T-cell (primary cell): Measurements from ENCODE around the gene CBX8. TPM values are rescaled to one million over a fixed set of nuclear protein-coding genes. Genes with fewer than 3 reads are reported as not detected.
A peak's percentile ranks its signal among the peaks of the same experiment; 100 is the strongest.

Experiments
- ATAC-seq, 4 experiments: fragments of 200-7000 bp in 3 of 4; fragments of 150-1000 bp in 1 of 4; cut with Tn5 transposase; replicated peaks in 1 of 4; 1 replicate in 3 of 4; 2 replicates in 1 of 4; pipeline ENCODE4 v1.10.0; 2021; ENCODE audit warnings: moderate library complexity in 3 of 4, mild to moderate bottlenecking in 2 of 4, moderate number of reproducible peaks in 1 of 4
- CTCF ChIA-PET, 2 donors: fragments of 300-600 bp; sonication (Branson Sonifier 250); formaldehyde crosslinking; loops; one replicate each; lab custom pipeline; 2022; ENCODE audit warnings: antibody characterized with exemption in 2 of 2; lab: Charles Lee
- POLR2A ChIA-PET, 2 donors: fragments of 300-600 bp; sonication (Branson Sonifier 250); formaldehyde crosslinking; loops; one replicate each; lab custom pipeline; 2022; ENCODE audit warnings: antibody characterized with exemption in 2 of 2; lab: Charles Lee
- DNase-seq, 35 experiments: peaks; one replicate each; pipeline versions ENCODE4 v3.0.0 to v3.0.0-alpha.2; 2013 to 2023
- H3K27ac ChIP-seq: one replicate; pipeline ENCODE4 v1.5.1; 2013; ENCODE audit warnings: low read length
- H3K27me3 ChIP-seq, 2 experiments: replicated peaks in 1 of 2; 1 replicate in 1 of 2; 2 replicates in 1 of 2; pipeline versions ENCODE4 v1.6.1 to v1.7.0; 2013; ENCODE audit warnings: low read length in 1 of 2, mixed read lengths in 1 of 2; ENCODE audit not compliant: control insufficient read depth in 2 of 2, insufficient read depth in 2 of 2; ENCODE audit errors: extremely low read depth in 1 of 2
- H3K36me3 ChIP-seq, 2 donors: 1 replicate in 1 of 2; 2 replicates in 1 of 2; pipeline versions ENCODE4 v1.6.1 to v1.7.0; 2013; ENCODE audit warnings: low read length in 1 of 2; ENCODE audit not compliant: control insufficient read depth in 2 of 2, insufficient read depth in 1 of 2; ENCODE audit errors: extremely low read depth in 1 of 2
- H3K4me1 ChIP-seq, 2 experiments: 1 replicate in 1 of 2; 2 replicates in 1 of 2; pipeline versions ENCODE4 v1.6.1 to v1.7.0; 2013; ENCODE audit warnings: low read length in 2 of 2, mixed read lengths in 1 of 2; ENCODE audit not compliant: insufficient read depth in 2 of 2, control insufficient read depth in 1 of 2; ENCODE audit errors: extremely low read depth in 1 of 2
- H3K4me3 ChIP-seq, 2 donors: 1 replicate in 1 of 2; 2 replicates in 1 of 2; pipeline versions ENCODE4 v1.5.1 to v1.7.0; 2013; ENCODE audit warnings: mild to moderate bottlenecking in 2 of 2, low read length in 1 of 2, moderate library complexity in 1 of 2; ENCODE audit not compliant: control insufficient read depth in 1 of 2; ENCODE audit errors: extremely low read depth in 1 of 2
- H3K9me3 ChIP-seq: 2 replicates; pipeline ENCODE4 v1.7.0; 2013
- H3K27ac Mint-ChIP-seq, 2 donors: one replicate each; pipeline ENCODE4 v1.8.0; 2020 to 2021; ENCODE audit warnings: mild to moderate bottlenecking in 2 of 2, mixed read lengths in 2 of 2
- H3K27me3 Mint-ChIP-seq, 2 donors: one replicate each; pipeline ENCODE4 v1.8.0; 2021 to 2022; ENCODE audit warnings: mixed read lengths in 2 of 2
- H3K36me3 Mint-ChIP-seq: one replicate; pipeline ENCODE4 v1.8.0; 2021; ENCODE audit warnings: mixed read lengths
- H3K4me1 Mint-ChIP-seq, 3 donors: one replicate each; pipeline ENCODE4 v1.8.0; 2020 to 2022; ENCODE audit warnings: mixed read lengths in 3 of 3, mild to moderate bottlenecking in 1 of 3
- H3K4me3 Mint-ChIP-seq, 3 donors: one replicate each; pipeline ENCODE4 v1.8.0; 2020 to 2022; ENCODE audit warnings: mild to moderate bottlenecking in 3 of 3, mixed read lengths in 3 of 3, moderate library complexity in 3 of 3
- H3K9me3 Mint-ChIP-seq, 3 donors: one replicate each; pipeline ENCODE4 v1.8.0; 2020 to 2022; ENCODE audit warnings: mixed read lengths in 3 of 3
- WGBS: methylation state at CpG from one replicate; pipeline ENCODE4 v1.1.5; 2013; ENCODE audit warnings: missing lambda C conversion rate; ENCODE audit not compliant: insufficient coverage; 5-methylcytosine and 5-hydroxymethylcytosine counted together
- total RNA-seq, 35 experiments: library from RNA in 6 of 35; stranded (reverse) in 6 of 35; fragments of 120-200 nt in 1 of 35; gene quantifications; one replicate each; pipeline versions ENCODE4 v1.2.1 to v1.2.4 and lab custom pipeline; 2013 to 2026

Gene CBX8
- total RNA-seq, 5 donors from 2014 or later (not counting 1 experiment from before 2014, with no cell fraction given): 1.9 to 5.1 (median 3.9) TPM

DNA sequence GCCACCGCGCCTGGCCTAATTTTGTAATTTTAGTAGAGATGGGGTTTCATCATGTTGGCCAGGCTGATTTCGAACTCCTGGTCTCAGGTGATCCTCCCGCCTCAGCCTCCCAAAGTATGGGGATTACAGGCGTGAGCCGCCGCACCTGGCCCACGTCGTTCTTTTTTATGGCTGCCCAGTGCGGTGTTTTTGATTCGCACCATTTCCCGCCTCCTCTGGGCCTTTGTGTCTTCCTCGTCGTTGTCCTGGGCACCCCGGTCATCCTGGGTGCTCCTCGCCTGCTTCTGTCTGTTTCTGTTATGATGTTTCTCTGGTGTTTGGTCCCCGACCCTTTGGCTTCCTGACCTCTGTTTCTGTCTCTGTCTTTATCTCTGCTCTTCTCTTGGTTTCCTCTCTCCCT is 27.4 kb upstream of the CBX8 start:
- peaks cover 6 to 23% (median 18%) of the 10 kb centered on the region in 3 donors for H3K4me1 Mint-ChIP-seq

DNA sequence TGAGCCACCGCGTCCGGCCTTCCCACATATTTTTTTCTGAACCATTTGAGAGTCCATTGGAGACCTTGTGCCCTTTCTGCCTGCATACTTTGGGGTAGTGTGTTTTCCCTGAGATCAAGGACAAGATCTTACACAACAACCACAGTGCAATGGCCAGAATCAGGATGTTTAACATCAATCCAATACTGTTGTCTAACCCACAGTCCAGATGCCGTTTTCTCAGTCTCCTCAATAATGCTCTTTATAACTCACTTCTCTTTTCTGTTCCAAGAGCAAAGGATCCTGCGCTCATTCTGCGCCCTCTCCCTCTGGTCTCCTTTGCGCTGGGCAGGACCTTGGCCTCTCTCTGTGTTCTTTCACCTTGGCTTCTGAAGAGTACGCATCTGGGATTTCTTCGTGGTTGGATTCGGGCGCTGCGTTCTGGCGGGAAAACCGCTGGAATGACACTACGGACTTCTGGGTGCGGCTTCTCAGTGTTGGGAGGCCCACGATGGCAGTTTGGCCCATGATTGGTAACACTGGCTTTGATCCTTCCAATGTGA is 25.8 kb upstream of the CBX8 start:
- Mint-ChIP-seq H3K36me3 (peaks cover 4% of the 10 kb centered on the region), H3K9me3 (no peaks in the 10 kb centered on the region), H3K27me3 (peaks cover 8 to 33% of the 10 kb centered on the region in 2 donors), H3K4me1 (peaks cover 6 to 14% (median 13%) of the 10 kb centered on the region in 3 donors), H3K4me3 (no peak overlapping the region), H3K27ac (no peak overlapping the region)
- ChIA-PET CTCF (no interaction called here), POLR2A (no interaction called here)
- DNase-seq (no peak), ATAC-seq (no peak)
- Histone ChIP-seq H3K27ac (no peak overlapping the region), H3K36me3 (no peaks in the 10 kb centered on the region), H3K4me3 (no peak overlapping the region), H3K9me3 (no peaks in the 10 kb centered on the region), H3K4me1 (peaks cover 8 to 10% of the 10 kb centered on the region in 2 experiments), H3K27me3 (peaks cover 0 to 45% of the 10 kb centered on the region in 2 experiments)
- 94% methylated on average over 13 of the region's 17 CpGs for WGBS

More for the DNA sequence above, 27.4 kb upstream of the CBX8 start:
- Mint-ChIP-seq H3K36me3 (peaks cover 4% of the 10 kb centered on the region), H3K9me3 (no peaks in the 10 kb centered on the region), H3K4me3 (no peak overlapping the region), H3K27me3 (peaks cover 8 to 24% of the 10 kb centered on the region in 2 donors), H3K27ac (no peak overlapping the region)
- Histone ChIP-seq H3K27ac (no peak overlapping the region), H3K4me1 (peaks cover 8 to 10% of the 10 kb centered on the region in 2 experiments), H3K9me3 (no peaks in the 10 kb centered on the region), H3K27me3 (peaks cover 0 to 39% of the 10 kb centered on the region in 2 experiments), H3K4me3 (no peak overlapping the region), H3K36me3 (no peaks in the 10 kb centered on the region)
- no peak for DNase-seq
- POLR2A ChIA-PET: interaction anchor here in 1 of 2 donors (0.5 kb wide), 1 partner anchor 10 kb away, joined by 8 read pairs; no protein-coding TSS in a partner anchor
- CTCF ChIA-PET: no interaction called here
- no peak for ATAC-seq
- 93% methylated on average over 7 of the region's 17 CpGs for WGBS

DNA sequence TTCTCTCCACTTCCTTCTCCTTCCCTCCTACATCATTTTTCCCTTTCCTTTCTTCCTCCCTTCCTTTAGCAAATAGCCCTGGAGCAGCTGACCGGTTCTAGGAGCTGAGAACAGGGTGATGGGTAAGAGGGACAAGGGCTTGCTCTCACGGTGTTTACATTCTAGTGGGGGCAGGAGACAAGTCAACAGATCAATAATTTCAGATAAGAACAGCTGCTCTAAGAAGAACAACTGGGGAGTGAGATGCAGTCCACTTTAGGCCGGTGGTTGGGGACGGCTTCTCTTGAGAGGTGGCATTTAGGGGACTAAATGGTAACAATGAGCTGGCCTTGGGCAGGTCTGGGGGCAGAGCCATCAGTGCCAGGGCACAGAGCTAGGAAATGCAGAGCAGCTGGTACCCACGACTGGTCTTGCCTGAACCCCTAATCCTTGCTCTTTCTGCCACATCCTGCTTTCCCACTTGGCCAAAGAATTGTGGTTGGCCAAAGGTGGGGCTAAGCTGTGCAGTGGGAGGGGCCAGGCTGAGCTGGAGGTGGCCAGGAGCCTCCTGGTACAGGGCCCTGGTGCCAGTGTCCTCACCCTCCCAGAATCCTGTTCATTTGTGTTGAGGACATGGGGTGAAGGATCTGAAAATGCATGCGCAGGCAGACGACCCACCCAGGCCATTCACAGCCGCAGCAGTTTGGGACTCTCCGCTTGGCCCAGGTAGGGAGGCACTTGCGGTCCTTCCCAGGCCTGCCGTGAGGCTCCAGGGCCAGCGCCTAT is 24.6 kb upstream of the CBX8 start:
- Histone ChIP-seq H3K27ac (no peak overlapping the region), H3K4me1 (peaks cover 3 to 6% of the 10 kb centered on the region in 2 experiments), H3K36me3 (no peaks in the 10 kb centered on the region), H3K4me3 (no peak overlapping the region), H3K27me3 (peaks cover 3 to 47% of the 10 kb centered on the region in 2 experiments), H3K9me3 (no peaks in the 10 kb centered on the region)
- no peak for ATAC-seq
- H3K4me1 Mint-ChIP-seq: peaks cover 4 to 10% (median 10%) of the 10 kb centered on the region in 3 donors
- ChIA-PET CTCF (no interaction called here), POLR2A (interaction anchor here in 1 of 2 donors (0.6 kb wide), 1 partner anchor 750 kb away, joined by 3 read pairs; no protein-coding TSS in a partner anchor)
- peak overlapping the region in 1 of 2 donors; percentile 48 for H3K27ac Mint-ChIP-seq
- H3K27me3 Mint-ChIP-seq: peaks cover 12 to 42% of the 10 kb centered on the region in 2 donors
- WGBS: 93% methylated on average over 11 of the region's 12 CpGs
- peaks cover 4% of the 10 kb centered on the region for H3K36me3 Mint-ChIP-seq
- no peak overlapping the region for H3K4me3 Mint-ChIP-seq
- DNase-seq: no peak
- H3K9me3 Mint-ChIP-seq: no peaks in the 10 kb centered on the region

DNA sequence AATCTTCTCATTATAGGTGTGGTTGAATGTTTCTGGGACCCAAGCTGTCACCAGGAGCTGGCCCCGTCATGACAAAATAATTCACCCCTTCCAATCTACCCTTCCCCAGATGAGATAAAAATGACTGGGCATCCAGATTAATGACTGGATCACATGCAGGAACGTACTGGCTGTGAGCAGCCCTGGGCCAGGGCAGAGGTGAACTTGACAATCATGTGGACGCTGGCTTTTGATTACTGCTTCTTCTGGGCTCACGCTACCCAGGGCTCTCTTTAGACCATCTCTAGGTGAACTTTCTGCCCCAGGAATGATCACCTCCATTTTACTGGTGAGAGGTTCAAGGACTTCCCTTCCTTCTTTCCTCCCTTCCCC is 24.1 kb upstream of the CBX8 start:
- no peaks in the 10 kb centered on the region for H3K9me3 ChIP-seq
- Mint-ChIP-seq H3K4me1 (peaks cover 3 to 9% (median 8%) of the 10 kb centered on the region in 3 donors), H3K9me3 (no peaks in the 10 kb centered on the region), H3K27ac (peak overlapping the region in 1 of 2 donors; percentile 48), H3K27me3 (peaks cover 17 to 42% of the 10 kb centered on the region in 2 donors), H3K4me3 (no peak overlapping the region), H3K36me3 (peaks cover 4% of the 10 kb centered on the region)
- no peak overlapping the region for H3K27ac ChIP-seq
- ATAC-seq (no peak), DNase-seq (no peak)
- H3K36me3 ChIP-seq: no peaks in the 10 kb centered on the region
- peaks cover 3 to 51% of the 10 kb centered on the region in 2 experiments for H3K27me3 ChIP-seq
- H3K4me1 ChIP-seq: peaks cover 0 to under 1% of the 10 kb centered on the region in 2 experiments
- WGBS: 71% methylated on average over 4 of the region's 4 CpGs
- POLR2A ChIA-PET: no interaction called here
- no peak overlapping the region for H3K4me3 ChIP-seq
- CTCF ChIA-PET: no interaction called here

DNA sequence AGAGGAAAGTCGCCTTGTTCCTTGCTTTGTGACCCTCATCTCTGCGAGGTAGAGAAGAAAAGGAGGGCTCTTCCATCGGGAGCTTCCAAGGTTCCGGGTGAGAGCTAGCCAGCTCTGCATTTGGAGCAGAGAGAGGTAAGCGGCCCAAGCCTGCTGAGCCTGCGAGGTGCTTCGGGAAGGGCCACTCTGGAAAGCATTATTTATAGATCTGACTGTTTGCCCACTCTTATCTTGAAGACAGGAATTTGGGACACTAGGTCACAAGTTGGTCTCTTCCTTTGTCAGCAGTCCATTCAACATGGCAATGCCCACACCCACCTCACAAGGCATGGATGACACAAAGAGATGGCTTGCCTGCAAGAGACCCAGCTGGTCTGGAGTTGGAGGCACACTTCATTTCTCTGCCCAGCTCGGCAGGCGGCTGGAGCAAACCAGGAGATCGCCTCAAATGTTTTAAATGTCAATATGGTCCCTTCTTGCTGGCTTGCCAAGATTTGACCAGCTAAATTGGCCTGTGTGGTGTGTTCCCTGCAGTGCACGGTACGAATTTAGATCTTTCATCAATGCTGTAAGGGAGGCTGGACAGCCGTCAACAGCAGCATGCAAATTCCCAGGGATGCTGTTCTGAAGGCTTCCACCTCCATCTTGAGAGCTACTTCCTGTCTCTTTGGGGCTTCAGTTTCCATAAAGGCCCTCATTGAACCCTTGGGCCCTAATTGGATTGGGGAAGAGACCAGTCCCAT is 22.8 kb upstream of the CBX8 start:
- peaks cover 3 to 56% of the 10 kb centered on the region in 2 experiments for H3K27me3 ChIP-seq
- H3K9me3 Mint-ChIP-seq: no peaks in the 10 kb centered on the region
- no peak overlapping the region for H3K27ac Mint-ChIP-seq
- 91% methylated on average over 11 of the region's 13 CpGs for WGBS
- ChIA-PET POLR2A (no interaction called here), CTCF (no interaction called here)
- peaks cover 18 to 40% of the 10 kb centered on the region in 2 donors for H3K27me3 Mint-ChIP-seq
- H3K27ac ChIP-seq: no peak overlapping the region
- peaks cover 0 to 9% of the 10 kb centered on the region in 2 experiments for H3K4me1 ChIP-seq
- H3K4me3 ChIP-seq: no peak overlapping the region
- no peaks in the 10 kb centered on the region for H3K9me3 ChIP-seq
- peaks cover 4% of the 10 kb centered on the region for H3K36me3 Mint-ChIP-seq
- H3K36me3 ChIP-seq: no peaks in the 10 kb centered on the region
- H3K4me1 Mint-ChIP-seq: peaks cover 3 to 6% (median 5%) of the 10 kb centered on the region in 3 donors
- no peak for DNase-seq
- ATAC-seq: no peak
- H3K4me3 Mint-ChIP-seq: no peak overlapping the region

DNA sequence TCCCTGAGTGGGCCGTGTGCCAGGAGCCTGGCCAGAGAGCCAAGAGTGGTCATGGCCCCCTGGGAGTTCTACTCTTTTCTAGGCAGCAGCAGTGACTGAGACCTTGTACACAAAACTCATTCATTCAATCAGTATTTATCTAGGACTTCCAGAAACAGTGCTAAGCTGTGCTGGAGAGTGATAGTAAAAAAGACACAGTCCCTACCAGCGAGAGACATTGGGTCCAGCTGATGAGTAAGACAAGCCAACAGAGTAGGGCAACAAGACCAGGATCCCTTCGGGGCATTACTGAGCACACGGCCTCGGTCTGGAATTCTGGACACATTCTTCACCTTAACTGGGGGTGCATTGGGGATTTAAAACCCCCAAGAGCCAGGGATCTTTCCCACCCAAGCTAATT is 22.2 kb upstream of the CBX8 start:
- Mint-ChIP-seq H3K9me3 (no peaks in the 10 kb centered on the region), H3K27ac (no peak overlapping the region), H3K4me3 (no peak overlapping the region), H3K36me3 (no peaks in the 10 kb centered on the region), H3K4me1 (peaks cover 9 to 11% (median 11%) of the 10 kb centered on the region in 3 donors), H3K27me3 (peaks cover 18 to 46% of the 10 kb centered on the region in 2 donors)
- ChIA-PET POLR2A (no interaction called here), CTCF (no interaction called here)
- Histone ChIP-seq H3K27me3 (peaks cover 3 to 58% of the 10 kb centered on the region in 2 experiments), H3K9me3 (no peaks in the 10 kb centered on the region), H3K36me3 (no peaks in the 10 kb centered on the region), H3K4me3 (no peak overlapping the region), H3K4me1 (peaks cover 4 to 15% of the 10 kb centered on the region in 2 experiments), H3K27ac (no peak overlapping the region)
- ATAC-seq: no peak
- DNase-seq: no peak
- 100% methylated on average over 2 of the region's 5 CpGs for whole genome bisulfite sequencing
